ENCODE results near the gene PIGV.

PIGV gene

DNA sequence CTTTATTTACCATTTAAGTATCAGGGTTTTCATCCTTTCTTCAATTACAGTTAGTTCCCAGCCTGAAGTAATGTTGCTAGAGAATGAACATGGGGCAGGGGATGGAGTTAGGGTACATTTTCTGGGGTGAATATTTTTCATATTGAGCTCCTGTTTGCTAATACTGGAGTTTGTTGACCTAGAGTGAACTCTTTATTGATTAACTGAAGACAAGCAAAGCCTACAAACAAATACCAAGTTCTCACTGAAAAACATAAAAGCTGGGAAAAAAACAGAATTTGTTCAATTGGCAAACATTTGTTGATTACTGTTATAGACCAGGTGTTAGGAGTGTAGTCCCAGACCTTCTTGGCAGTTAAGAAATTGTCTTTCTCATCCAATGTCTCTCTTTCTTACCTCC, 28.2 kb upstream of the PIGV start:
- Histone ChIP-seq H3K36me3 (replicated peaks; ENCODE audit: low read depth, low read length) (peaks cover 37% of the 10 kb centered on the region), H3K79me2 (ENCODE audit: low read length) (peaks cover 32% of the 10 kb centered on the region), H3K4me3 (ENCODE audit: low read length) (no peak overlapping the region), H2AFZ (ENCODE audit: low read depth, low read length) (no peak overlapping the region), H3K27ac (ENCODE audit: low read length) (no peak overlapping the region), H3K4me1 (ENCODE audit: low read length) (no peaks in the 10 kb centered on the region), H3K27me3 (ENCODE audit: low read depth, low read length) (no peaks in the 10 kb centered on the region), H3K9me3 (ENCODE audit: insufficient read depth, low read length) (no peaks in the 10 kb centered on the region), H3K4me2 (ENCODE audit: low read length) (no peak overlapping the region), H4K20me1 (ENCODE audit: insufficient read depth, low read length) (no peaks in the 10 kb centered on the region), H3K9ac (ENCODE audit: low read length) (no peak overlapping the region)
- TF ChIP-seq EZH2phosphoT487 (IDR thresholded peaks at IDR 0.05; ENCODE audit: low read depth) = no peak
- TF ChIP-seq, protein P1, sequence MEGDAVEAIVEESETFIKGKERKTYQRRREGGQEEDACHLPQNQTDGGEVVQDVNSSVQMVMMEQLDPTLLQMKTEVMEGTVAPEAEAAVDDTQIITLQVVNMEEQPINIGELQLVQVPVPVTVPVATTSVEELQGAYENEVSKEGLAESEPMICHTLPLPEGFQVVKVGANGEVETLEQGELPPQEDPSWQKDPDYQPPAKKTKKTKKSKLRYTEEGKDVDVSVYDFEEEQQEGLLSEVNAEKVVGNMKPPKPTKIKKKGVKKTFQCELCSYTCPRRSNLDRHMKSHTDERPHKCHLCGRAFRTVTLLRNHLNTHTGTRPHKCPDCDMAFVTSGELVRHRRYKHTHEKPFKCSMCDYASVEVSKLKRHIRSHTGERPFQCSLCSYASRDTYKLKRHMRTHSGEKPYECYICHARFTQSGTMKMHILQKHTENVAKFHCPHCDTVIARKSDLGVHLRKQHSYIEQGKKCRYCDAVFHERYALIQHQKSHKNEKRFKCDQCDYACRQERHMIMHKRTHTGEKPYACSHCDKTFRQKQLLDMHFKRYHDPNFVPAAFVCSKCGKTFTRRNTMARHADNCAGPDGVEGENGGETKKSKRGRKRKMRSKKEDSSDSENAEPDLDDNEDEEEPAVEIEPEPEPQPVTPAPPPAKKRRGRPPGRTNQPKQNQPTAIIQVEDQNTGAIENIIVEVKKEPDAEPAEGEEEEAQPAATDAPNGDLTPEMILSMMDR (IDR thresholded peaks at IDR 0.05; ENCODE audit: low read depth, low read length) = no peak

DNA sequence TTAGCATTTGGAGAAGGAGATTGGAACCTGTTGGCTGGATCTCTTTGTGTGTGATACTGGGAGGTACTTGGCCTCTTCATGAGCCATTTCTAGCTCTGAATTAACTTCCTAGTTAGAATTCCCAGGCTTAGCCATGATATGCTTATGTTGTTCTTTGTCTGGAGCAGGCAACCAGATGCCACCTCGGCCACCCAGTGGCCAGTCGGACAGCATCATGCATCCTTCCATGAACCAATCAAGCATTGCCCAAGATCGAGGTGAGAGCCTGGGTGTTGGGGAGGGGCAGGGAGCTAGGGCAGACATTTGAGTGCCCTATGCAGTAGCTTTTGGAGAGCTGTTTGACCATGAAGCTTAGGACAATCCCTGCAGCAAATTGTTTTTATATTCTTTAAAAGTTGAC, 26.5 kb upstream of the PIGV start:
- H3K36me3 ChIP-seq (replicated peaks; ENCODE audit: low read depth, low read length) = peaks cover 38% of the 10 kb centered on the region
- H3K9ac ChIP-seq (ENCODE audit: low read length) = no peak overlapping the region
- no peaks in the 10 kb centered on the region for H3K9me3 ChIP-seq (ENCODE audit: insufficient read depth, low read length)
- no peak overlapping the region for H3K4me3 ChIP-seq (ENCODE audit: low read length)
- no peak overlapping the region for H3K4me2 ChIP-seq (ENCODE audit: low read length)
- H3K27ac ChIP-seq (ENCODE audit: low read length) = no peak overlapping the region
- peaks cover 21% of the 10 kb centered on the region; the same call in 1 of the 2 replicates for H3K79me2 ChIP-seq (ENCODE audit: low read length)
- H3K27me3 ChIP-seq (ENCODE audit: low read depth, low read length) = no peaks in the 10 kb centered on the region
- H2AFZ ChIP-seq (ENCODE audit: low read depth, low read length) = no peak overlapping the region
- no peak for TF ChIP-seq EZH2phosphoT487 (IDR thresholded peaks at IDR 0.05; ENCODE audit: low read depth)
- TF ChIP-seq, protein P1 (IDR thresholded peaks at IDR 0.05; ENCODE audit: low read depth, low read length) = no peak
- H3K4me1 ChIP-seq (ENCODE audit: low read length) = no peaks in the 10 kb centered on the region
- no peaks in the 10 kb centered on the region for H4K20me1 ChIP-seq (ENCODE audit: insufficient read depth, low read length)

DNA sequence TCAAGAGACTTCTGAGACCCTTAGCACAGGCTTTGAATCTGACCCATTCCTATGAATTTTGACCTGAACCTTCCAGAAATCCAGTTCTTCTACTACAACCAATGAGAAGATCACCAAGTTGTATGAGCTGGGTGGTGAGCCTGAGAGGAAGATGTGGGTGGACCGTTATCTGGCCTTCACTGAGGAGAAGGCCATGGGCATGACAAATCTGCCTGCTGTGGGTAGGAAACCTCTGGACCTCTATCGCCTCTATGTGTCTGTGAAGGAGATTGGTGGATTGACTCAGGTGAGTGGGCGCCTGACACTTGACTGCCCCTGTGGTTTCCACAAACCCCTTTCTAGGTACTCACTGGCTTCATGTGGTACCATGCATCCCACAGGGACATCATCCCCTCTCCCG, 20.0 kb upstream of the PIGV start:
- TF ChIP-seq, protein P1 (IDR thresholded peaks at IDR 0.05; ENCODE audit: low read depth, low read length) = no peak
- no peak for TF ChIP-seq EZH2phosphoT487 (IDR thresholded peaks at IDR 0.05; ENCODE audit: low read depth)
- Histone ChIP-seq H3K4me3 (ENCODE audit: low read length) (no peak overlapping the region), H3K9ac (ENCODE audit: low read length) (no peak overlapping the region), H3K4me1 (ENCODE audit: low read length) (no peaks in the 10 kb centered on the region), H3K36me3 (replicated peaks; ENCODE audit: low read depth, low read length) (peaks cover 61% of the 10 kb centered on the region), H3K4me2 (ENCODE audit: low read length) (no peak overlapping the region), H4K20me1 (ENCODE audit: insufficient read depth, low read length) (no peaks in the 10 kb centered on the region), H3K9me3 (ENCODE audit: insufficient read depth, low read length) (no peaks in the 10 kb centered on the region), H3K27ac (ENCODE audit: low read length) (no peak overlapping the region), H3K27me3 (ENCODE audit: low read depth, low read length) (no peaks in the 10 kb centered on the region), H2AFZ (ENCODE audit: low read depth, low read length) (no peak overlapping the region), H3K79me2 (ENCODE audit: low read length) (no peaks in the 10 kb centered on the region)

DNA sequence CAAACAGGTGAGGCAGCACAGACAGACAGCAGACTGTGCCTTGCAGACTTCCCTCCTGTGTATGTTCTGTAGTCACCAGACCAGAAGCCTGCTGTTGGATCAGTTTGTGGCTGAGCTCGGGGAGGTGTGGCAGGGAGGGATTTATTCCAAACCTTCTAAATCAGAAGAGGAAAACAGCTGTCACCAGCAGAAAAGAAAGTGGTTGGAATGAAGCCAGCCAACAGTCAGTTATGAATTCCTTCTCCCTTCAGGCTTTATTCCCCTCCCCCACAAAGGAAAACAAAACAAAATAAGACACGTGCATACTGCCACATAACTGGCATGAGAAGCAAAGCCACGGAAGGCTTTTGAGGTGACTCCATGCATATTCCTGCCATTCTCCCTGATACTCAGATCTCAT, 19.0 kb upstream of the PIGV start:
- Histone ChIP-seq H3K27me3 (ENCODE audit: low read depth, low read length) (no peaks in the 10 kb centered on the region), H4K20me1 (ENCODE audit: insufficient read depth, low read length) (no peaks in the 10 kb centered on the region), H3K79me2 (ENCODE audit: low read length) (no peaks in the 10 kb centered on the region), H3K36me3 (replicated peaks; ENCODE audit: low read depth, low read length) (peaks cover 60% of the 10 kb centered on the region), H3K4me1 (ENCODE audit: low read length) (no peaks in the 10 kb centered on the region), H3K4me3 (ENCODE audit: low read length) (no peak overlapping the region), H3K9ac (ENCODE audit: low read length) (no peak overlapping the region), H2AFZ (ENCODE audit: low read depth, low read length) (no peak overlapping the region), H3K4me2 (ENCODE audit: low read length) (no peak overlapping the region), H3K9me3 (ENCODE audit: insufficient read depth, low read length) (no peaks in the 10 kb centered on the region), H3K27ac (ENCODE audit: low read length) (no peak overlapping the region)
- no peak for TF ChIP-seq EZH2phosphoT487 (IDR thresholded peaks at IDR 0.05; ENCODE audit: low read depth)
- TF ChIP-seq, protein P1 (IDR thresholded peaks at IDR 0.05; ENCODE audit: low read depth, low read length) = no peak

Measured in OCI-LY3 (cell line).